HG03280 (cell line): ENCODE measurements around the gene RAB31.

Experiments
- ATAC-seq: cut with Tn5 transposase; IDR thresholded peaks from one replicate; pipeline ENCODE4 v1.9.1; 2021; ENCODE audit warnings: mild to moderate bottlenecking, moderate library complexity; ENCODE audit not compliant: unreplicated experiment

The RAB31 gene

DNA sequence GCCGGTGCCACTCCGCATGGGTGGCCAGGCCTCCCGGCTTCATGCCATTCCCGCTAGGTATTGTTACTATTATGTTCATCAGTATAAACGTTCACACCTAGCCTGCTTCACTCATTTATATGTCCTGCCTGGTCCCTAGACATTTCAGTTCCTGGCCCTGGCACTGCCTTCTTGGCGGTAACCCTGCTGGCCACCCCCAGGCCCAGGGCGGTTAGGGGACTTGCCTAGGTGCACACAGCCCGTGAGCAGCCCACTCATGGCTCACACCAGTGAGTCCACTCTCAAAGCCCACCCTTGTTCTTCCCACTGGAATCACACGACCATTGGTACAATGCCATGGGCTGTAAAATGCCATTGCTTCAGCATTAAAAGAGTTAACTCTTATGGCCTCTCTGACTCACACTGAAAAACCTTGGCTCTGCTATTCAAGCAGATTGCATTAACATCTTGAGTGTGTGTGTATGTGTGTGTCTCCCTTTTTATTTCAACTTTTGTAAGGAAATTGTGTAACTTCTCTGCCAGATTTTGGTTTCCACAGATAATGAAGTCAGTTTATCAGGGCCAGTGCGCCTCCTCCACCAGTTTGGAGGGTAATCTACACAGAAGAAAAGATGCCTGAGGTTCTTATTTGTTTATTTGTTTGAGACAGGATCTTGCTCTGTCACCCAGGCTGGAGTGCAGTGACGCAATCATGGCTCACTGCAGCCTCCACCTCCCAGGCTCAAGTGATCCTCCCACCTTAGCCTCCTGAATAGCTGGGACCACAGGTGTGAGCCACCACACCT is 74.2 kb downstream of the RAB31 start:
- ATAC-seq, result no peak

DNA sequence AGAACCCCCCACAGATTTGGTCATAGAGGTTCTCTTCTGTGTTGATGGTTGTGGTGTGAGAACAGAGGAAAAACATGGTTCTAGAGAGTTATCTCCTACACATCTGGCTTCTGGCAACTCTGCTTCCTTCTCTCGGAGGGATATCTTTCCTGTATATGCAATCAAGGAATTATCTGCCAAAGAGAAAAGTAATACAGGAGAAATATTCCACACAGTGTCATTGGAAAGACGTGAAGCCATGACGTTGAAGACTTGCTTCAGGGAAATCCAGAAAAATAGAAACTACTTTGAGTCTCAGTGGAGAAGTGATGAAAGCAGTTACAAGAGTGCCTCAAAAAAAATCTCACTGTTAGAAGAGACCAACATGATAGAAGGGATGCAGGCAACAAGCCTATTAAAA is 78.5 kb downstream of the RAB31 start:
- no peak for ATAC-seq

GRCh38 chr18:9787036-9787435 is 78.9 kb downstream of the RAB31 start:
- ATAC-seq, result no peak

- no peak for ATAC-seq
These were observed 79.6 kb downstream of the RAB31 start for GRCh38 chr18:9787712-9788111.

DNA sequence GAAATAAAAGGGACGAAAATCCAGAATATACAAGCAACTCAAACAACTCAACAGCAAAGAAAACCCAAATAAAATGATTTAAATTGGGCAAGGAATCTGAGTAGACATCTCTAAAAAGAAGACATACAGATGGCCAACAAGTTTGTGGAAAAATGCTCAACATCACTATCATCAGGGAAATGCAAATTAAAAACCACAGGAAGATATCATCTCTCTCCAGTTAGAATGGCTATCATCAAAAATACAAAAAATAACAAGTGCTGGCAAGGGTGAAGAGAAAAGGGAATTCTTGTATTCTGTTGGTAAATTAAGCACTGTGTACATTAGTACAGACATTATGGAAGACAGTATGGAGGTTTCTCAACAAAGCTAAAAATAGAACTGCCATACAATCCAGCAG is 80.0 kb downstream of the RAB31 start:
- no peak for ATAC-seq

GRCh38 chr18:9788860-9789259 is 80.8 kb downstream of the RAB31 start:
- no peak for ATAC-seq

- ATAC-seq, result no peak
These were observed 82.2 kb downstream of the RAB31 start for GRCh38 chr18:9790261-9790660.

DNA sequence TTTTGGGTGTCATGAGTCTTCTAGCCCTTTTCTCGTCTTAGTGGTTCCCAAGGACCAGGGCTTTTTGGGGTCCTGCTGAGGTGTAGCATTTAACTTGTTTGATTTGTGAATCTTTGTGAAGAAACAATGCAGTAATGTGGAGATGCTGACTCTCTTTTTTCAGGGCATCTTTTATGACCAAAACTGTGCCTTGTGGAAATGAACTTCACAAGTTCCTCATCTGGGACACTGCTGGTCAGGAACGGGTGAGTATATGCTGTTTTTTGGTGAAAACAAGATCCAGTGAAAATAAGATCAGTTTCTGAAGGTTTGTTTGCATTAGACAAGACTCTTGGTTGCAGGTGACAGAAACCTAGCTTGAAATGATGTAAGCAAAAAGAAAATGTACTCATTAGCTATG is 83.9 kb downstream of the RAB31 start:
- ATAC-seq, result no peak

GRCh38 chr18:9792565-9793245 is 84.6 kb downstream of the RAB31 start:
- ATAC-seq, result no peak

GRCh38 chr18:9796011-9796410 is 87.9 kb downstream of the RAB31 start:
- no peak for ATAC-seq

GRCh38 chr18:9796935-9797549 is 88.9 kb downstream of the RAB31 start:
- no peak for ATAC-seq

DNA sequence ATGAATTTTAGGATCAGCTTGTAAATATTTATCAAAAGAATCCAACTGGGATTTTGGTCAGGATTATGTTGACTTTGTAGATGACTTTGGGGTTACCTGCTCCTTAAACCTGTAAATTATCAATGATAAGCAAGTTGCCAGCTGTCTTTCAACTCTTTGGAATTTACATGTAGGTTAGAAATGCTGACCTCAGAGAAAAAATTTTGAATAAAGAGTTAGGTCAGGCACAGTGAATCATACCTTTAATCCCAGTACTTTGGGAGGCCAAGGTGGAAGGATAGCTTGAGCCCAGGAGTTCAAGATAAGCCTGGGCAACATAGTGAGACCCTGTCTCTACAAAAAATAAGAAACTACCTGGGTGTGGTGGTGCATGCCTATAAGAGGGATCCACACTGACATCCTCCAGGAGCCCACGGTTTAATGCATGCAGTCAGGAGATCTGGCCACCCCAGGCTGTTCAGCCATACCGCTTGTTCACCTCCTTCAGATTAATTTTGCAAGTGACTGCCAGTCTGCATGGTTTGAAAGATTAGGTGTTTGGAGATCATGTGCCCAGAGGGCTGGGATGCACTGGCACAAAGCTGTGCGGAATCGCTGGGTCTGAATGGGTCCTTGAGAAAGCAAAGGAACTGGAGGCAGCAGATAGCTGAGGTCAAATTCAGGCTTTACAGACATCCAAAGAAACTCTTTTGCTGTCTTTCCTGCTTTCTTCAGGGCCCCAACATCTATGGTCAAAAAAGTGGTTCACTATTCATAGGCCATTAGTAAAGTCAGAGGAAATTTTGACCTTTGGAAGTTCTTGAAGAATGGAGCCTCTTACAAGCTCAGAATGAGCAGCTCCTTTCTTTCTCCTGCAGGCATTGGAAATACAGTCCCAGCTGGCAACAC is 94.3 kb downstream of the RAB31 start:
- no peak for ATAC-seq

DNA sequence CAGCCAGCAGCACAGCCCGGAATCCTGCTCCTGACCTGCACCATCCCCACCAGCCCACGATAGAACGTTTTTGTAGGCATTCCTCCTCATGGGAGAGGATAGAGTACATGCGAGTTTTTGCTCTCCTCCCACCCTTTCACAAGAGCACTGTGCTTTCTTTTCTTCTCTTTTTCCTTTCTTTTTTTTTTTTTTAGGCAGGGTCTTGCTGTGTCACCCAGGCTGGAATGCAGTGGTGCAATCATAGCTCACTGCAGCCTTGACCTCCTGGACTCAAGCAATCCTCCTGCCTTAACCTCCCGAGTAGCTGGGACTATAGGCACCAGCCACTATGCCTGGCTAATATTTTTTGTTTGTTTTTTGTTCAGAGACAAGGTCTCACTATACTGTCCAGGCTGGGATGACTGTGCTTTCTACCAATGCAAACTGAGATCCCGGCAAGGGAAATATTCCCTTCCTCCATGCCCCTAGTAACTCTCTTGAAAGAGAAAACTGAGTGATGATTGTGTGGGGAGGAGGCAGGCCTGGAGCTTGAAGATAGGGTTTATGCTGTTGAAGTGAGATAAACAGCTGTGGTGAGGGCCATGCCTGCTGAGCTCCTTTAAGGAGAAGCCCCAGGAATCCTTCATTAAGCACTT is 95.1 kb downstream of the RAB31 start:
- no peak for ATAC-seq

- no peak for ATAC-seq
These were observed 95.8 kb downstream of the RAB31 start for GRCh38 chr18:9803698-9804516.

DNA sequence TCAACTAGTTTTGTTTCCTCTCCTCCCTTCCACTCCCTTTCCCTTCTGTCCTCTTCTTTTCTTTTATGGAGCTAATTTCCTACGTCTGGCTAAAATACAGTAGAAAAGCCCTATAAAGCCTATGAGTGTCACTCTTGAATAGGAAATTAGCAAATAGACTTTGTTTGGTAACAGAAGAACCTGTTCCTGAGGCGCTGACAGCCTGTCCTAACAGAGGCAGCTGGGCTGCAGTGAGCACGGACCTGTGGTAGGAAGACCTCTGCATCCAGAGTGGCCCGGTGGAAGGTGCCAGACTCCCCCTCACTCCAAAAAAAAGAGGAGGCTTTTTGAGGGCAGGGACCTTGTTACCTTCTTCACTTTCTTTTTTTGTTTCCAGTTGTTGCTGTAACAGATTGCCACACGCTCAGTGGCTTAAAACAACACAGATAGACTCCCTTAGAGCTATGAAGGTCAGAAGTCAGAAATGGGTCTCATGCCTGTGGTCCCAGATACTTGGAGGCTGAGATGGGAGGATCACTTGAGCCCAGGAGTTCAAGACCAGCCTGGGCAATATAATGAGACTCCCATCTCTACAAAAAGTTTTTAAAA is 96.5 kb downstream of the RAB31 start:
- ATAC-seq, result no peak

DNA sequence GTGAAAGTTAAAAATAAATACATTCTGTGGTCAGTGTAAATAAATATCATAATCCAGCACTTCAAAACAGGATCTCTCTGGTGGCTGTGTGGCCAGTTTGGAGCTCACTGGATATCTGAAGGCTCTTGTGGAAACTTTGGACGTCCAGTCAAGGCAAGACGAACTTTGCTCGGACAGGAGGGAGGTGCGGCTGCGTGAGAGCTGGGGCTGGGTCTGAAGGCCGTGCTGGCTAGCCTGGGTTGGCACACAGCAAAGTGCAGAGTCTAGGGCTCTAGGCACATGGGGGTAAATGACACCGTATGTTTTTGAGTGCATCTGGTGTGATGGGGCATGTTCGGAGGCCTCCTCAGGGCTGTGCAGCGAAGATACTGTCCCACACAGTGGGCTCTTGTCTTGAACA is 98.8 kb downstream of the RAB31 start:
- ATAC-seq, result no peak

DNA sequence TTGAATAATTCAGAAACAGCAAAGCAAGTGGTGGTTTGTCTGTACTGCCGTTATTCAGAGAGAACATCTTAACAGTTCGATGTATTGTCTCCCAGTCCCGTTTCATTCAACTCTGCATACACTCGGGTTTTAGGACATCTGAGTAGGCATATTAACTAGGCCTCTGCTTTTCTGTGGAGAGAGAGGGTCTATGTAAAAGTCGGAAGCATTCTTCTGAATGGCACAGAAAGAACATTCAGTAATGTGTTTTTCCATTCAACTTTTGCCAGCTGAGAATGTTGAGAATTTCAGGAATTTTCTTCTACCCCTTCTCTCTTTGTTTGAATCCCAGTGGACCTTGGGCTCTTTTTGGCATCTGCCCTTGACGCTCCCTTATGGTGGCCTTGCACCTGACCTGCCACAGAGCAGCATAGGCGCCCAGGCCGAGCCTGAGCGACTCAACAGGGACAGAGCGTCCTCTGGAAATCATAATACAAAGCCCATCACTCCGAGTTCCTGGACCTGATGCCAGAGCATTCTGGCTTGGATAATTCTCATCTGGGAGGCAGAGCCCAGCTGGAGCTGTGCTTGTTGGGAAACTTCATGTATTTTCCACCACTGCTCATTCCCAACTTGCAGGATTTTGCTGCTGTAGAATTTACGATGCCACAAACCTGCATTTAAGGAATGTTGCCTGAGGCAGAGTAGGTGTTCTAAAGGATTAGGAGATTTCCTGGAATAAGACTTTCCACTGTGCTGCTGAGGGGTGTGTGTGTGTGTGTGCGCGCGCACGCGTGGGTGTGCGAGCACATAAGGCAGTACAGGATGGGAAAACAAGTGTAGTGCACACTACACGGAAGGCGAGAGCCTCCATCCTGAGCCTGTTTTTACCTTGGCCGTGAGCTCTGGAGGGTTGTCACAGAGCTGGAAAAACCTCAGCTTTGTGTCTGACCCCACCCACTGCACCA is 100.5 kb downstream of the RAB31 start:
- no peak for ATAC-seq

DNA sequence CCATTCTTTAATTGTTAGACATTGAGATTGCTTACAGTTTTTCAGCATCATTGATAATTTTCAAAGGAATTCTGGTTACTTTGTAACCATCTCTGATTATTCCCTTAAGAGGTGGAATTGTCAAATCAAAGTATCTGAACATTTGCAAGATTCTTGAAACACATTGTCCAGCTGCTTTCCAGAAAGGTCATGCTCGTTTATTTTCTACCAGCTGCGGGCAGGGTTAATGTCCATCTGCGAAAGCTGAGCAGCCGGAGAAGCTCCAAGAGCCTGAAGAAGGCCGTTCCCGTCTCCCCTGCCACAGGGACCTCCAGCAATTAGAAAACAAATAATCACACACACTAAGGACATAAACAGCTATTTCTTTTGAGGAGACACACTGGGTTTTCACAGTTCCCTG is 101.6 kb downstream of the RAB31 start:
- no peak for ATAC-seq
